Liver (tissue), 9 donors: ENCODE data around the gene B4GALT5. TPM values are rescaled to one million over a fixed set of nuclear protein-coding genes. Genes with fewer than 3 reads are reported as not detected.

Experiments
- DNase-seq: peaks from one replicate; pipeline ENCODE4 v3.0.0-alpha.2; 2017; ENCODE audit warnings: low spot score
- H3K27ac ChIP-seq, 2 donors: one replicate each; pipeline ENCODE4 v1.7.0; 2013; ENCODE audit warnings: inconsistent platforms in 2 of 2, low read length in 2 of 2, control low read depth in 1 of 2, low read depth in 1 of 2, mild to moderate bottlenecking in 1 of 2
- H3K27me3 ChIP-seq, 4 donors: one replicate each; pipeline versions ENCODE4 v1.6.1 to v1.7.0; 2013; ENCODE audit warnings: low read length in 3 of 4, inconsistent platforms in 1 of 4, mild to moderate bottlenecking in 1 of 4, moderate library complexity in 1 of 4; ENCODE audit not compliant: control insufficient read depth in 4 of 4, insufficient read depth in 4 of 4
- H3K36me3 ChIP-seq, 4 donors: one replicate each; pipeline versions ENCODE4 v1.6.1 to v1.7.0; 2013; ENCODE audit warnings: low read length in 3 of 4, mild to moderate bottlenecking in 3 of 4, low read depth in 1 of 4, moderate library complexity in 1 of 4; ENCODE audit not compliant: control insufficient read depth in 4 of 4, insufficient read depth in 3 of 4
- H3K4me1 ChIP-seq, 4 donors: one replicate each; pipeline versions ENCODE4 v1.6.1 to v1.7.0; 2013; ENCODE audit warnings: low read length in 3 of 4, mild to moderate bottlenecking in 3 of 4, moderate library complexity in 1 of 4; ENCODE audit not compliant: control insufficient read depth in 4 of 4, insufficient read depth in 4 of 4
- H3K4me3 ChIP-seq, 3 donors: one replicate each; pipeline versions ENCODE4 v1.6.1 to v1.7.0; 2013; ENCODE audit warnings: low read length in 3 of 3, control low read depth in 1 of 3, low read depth in 1 of 3, mild to moderate bottlenecking in 1 of 3
- H3K9ac ChIP-seq, 2 donors: one replicate each; pipeline ENCODE4 v1.7.0; 2013; ENCODE audit warnings: low read length in 2 of 2, mild to moderate bottlenecking in 2 of 2, moderate library complexity in 2 of 2, control low read depth in 1 of 2, low read depth in 1 of 2
- H3K9me3 ChIP-seq, 4 donors: one replicate each; pipeline versions ENCODE4 v1.6.1 to v1.7.0; 2013; ENCODE audit warnings: low read length in 3 of 4; ENCODE audit not compliant: control insufficient read depth in 4 of 4
- CTCF ChIP-seq: fragments of 150-350 bp; IDR thresholded peaks from 2 replicates; pipeline ENCODE4 v1.5.1; 2017; ENCODE audit warnings: improper control_type of control experiment, low read depth, low read length; ENCODE audit not compliant: missing input control
- EGR1 ChIP-seq, 2 donors: IDR thresholded peaks; 2 replicates each; pipeline ENCODE4 v1.6.1; 2016 to 2018; ENCODE audit warnings: antibody characterized with exemption in 2 of 2, low read depth in 2 of 2
- FOXA1 ChIP-seq: IDR thresholded peaks from 2 replicates; pipeline ENCODE4 v1.6.1; 2016; ENCODE audit warnings: antibody characterized with exemption
- FOXA2 ChIP-seq: IDR thresholded peaks from 2 replicates; pipeline ENCODE4 v1.6.1; 2016; ENCODE audit warnings: antibody characterized with exemption
- GABPA ChIP-seq, 2 donors: IDR thresholded peaks in 1 of 2; conservative IDR thresholded peaks in 1 of 2; 2 replicates each; pipeline ENCODE4 v1.6.1; 2016; ENCODE audit warnings: antibody characterized with exemption in 2 of 2, mild to moderate bottlenecking in 1 of 2, moderate library complexity in 1 of 2
- HNF4A ChIP-seq, 2 donors: conservative IDR thresholded peaks; 2 replicates each; pipeline ENCODE4 v1.6.1; 2016; ENCODE audit warnings: antibody characterized with exemption in 2 of 2, mild to moderate bottlenecking in 2 of 2
- HNF4G ChIP-seq: IDR thresholded peaks from 2 replicates; pipeline ENCODE4 v1.6.1; 2016; ENCODE audit warnings: antibody characterized with exemption
- JUND ChIP-seq, 2 donors: IDR thresholded peaks; 2 replicates each; pipeline ENCODE4 v1.6.1; 2016; ENCODE audit warnings: antibody characterized with exemption in 2 of 2
- NR2F2 ChIP-seq: IDR thresholded peaks from 2 replicates; pipeline ENCODE4 v1.6.1; 2016; ENCODE audit warnings: antibody characterized with exemption
- RAD21 ChIP-seq, 2 donors: IDR thresholded peaks; 2 replicates each; pipeline ENCODE4 v1.6.1; 2016; ENCODE audit warnings: antibody characterized with exemption in 2 of 2, mild to moderate bottlenecking in 2 of 2
- REST ChIP-seq: IDR thresholded peaks from 2 replicates; pipeline ENCODE4 v1.6.1; 2016; ENCODE audit warnings: antibody characterized with exemption, mild to moderate bottlenecking
- RXRA ChIP-seq, 2 donors: IDR thresholded peaks; 2 replicates each; pipeline ENCODE4 v1.6.1; 2017 to 2018; ENCODE audit warnings: antibody characterized with exemption in 2 of 2, mild to moderate bottlenecking in 1 of 2
- SP1 ChIP-seq: IDR thresholded peaks from 2 replicates; pipeline ENCODE4 v1.6.1; 2018; ENCODE audit warnings: antibody characterized with exemption, mild to moderate bottlenecking
- TAF1 ChIP-seq: conservative IDR thresholded peaks from 2 replicates; pipeline ENCODE4 v1.6.1; 2016; ENCODE audit warnings: antibody characterized with exemption, mild to moderate bottlenecking
- YY1 ChIP-seq: IDR thresholded peaks from 2 replicates; pipeline ENCODE4 v1.6.1; 2016; ENCODE audit warnings: antibody characterized with exemption, mild to moderate bottlenecking
- WGBS: extraction: QIAGEN DNeasy Blood & Tissue Kit; methylation state at CpG from one replicate; pipeline ENCODE4 v1.1.7; 2013; 5-methylcytosine and 5-hydroxymethylcytosine counted together
- polyA plus RNA-seq, 2 donors: library from polyadenylated mRNA; stranded (reverse) in 1 of 2; unstranded in 1 of 2; fragments of 200-250 nt in 1 of 2; fragments of >200 nt in 1 of 2; fragmentation: Nextera tagmentation in 1 of 2; extraction: Ambion mirVana in 1 of 2; gene quantifications; one replicate each; pipeline versions ENCODE4 v1.2.1 to v1.2.3, GENCODE V29; 2013 to 2015
- total RNA-seq, 2 donors: library from RNA; depleted of rRNA; stranded (reverse); fragments of >200 nt; gene quantifications; one replicate each; pipeline ENCODE4 v1.2.3, GENCODE V29; 2014
- TF ChIP-seq, protein P1 (sequence below): IDR thresholded peaks from 2 replicates; pipeline ENCODE4 v1.6.1; 2016; ENCODE audit warnings: antibody characterized with exemption
- TF ChIP-seq, protein P2 (sequence below): IDR thresholded peaks from 2 replicates; pipeline ENCODE4 v1.6.1; 2016; ENCODE audit warnings: antibody characterized with exemption
- donor health status: healthy.
- donor health status: healthy.
- donor health status: healthy.
- donor health status: healthy.
- donor health status: healthy.

The B4GALT5 gene
- total and polyA plus RNA-seq, 4 donors = 2.0 to 28.2 (median 14.4) TPM

DNA sequence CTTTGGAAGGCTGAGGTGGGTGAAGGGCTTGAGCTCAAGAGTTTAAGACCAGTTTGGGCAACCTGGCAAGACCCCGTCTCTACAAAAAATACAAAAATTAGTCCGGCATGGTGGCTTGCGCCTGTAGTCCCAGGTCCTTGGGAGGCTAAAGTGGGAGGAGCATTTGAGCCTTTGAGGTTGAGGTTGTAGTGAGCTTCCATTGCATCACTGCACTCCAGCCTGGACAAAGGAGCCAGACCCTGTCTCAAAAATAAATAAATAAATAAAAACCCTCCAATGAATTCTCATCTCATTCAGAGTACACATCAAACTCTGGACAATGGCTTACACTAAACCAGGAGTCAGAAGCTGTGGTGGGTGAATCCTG, 31.8 kb downstream of the B4GALT5 start:
- Histone ChIP-seq H3K9me3 (no peaks in the 10 kb centered on the region), H3K36me3 (no peaks in the 10 kb centered on the region), H3K4me1 (peaks cover 27 to 66% (median 58%) of the 10 kb centered on the region in 4 donors), H3K9ac (no peak overlapping the region), H3K4me3 (no peak overlapping the region), H3K27ac (peak overlapping the region in 1 of 2 donors; percentile 50), H3K27me3 (no peaks in the 10 kb centered on the region)
- TF ChIP-seq GABPA (IDR thresholded peaks at IDR 0.05 in 1 of 2, conservative IDR thresholded peaks at IDR 0.05 in 1 of 2) (no peak), CTCF (no peak), HNF4A (conservative IDR thresholded peaks at IDR 0.05) (no peak), NR2F2 (no peak), HNF4G (no peak), RXRA (IDR thresholded peaks at IDR 0.05) (no peak), TAF1 (no peak), REST (no peak), YY1 (no peak), EGR1 (IDR thresholded peaks at IDR 0.05; ENCODE audit: low read depth in 2 of 2) (no peak), FOXA2 (no peak)
- TF ChIP-seq, protein P1, sequence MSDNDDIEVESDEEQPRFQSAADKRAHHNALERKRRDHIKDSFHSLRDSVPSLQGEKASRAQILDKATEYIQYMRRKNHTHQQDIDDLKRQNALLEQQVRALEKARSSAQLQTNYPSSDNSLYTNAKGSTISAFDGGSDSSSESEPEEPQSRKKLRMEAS = no peak
- TF ChIP-seq, protein P2, sequence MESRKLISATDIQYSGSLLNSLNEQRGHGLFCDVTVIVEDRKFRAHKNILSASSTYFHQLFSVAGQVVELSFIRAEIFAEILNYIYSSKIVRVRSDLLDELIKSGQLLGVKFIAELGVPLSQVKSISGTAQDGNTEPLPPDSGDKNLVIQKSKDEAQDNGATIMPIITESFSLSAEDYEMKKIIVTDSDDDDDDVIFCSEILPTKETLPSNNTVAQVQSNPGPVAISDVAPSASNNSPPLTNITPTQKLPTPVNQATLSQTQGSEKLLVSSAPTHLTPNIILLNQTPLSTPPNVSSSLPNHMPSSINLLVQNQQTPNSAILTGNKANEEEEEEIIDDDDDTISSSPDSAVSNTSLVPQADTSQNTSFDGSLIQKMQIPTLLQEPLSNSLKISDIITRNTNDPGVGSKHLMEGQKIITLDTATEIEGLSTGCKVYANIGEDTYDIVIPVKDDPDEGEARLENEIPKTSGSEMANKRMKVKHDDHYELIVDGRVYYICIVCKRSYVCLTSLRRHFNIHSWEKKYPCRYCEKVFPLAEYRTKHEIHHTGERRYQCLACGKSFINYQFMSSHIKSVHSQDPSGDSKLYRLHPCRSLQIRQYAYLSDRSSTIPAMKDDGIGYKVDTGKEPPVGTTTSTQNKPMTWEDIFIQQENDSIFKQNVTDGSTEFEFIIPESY = no peak
- DNase-seq = no peak
- WGBS = 98% methylated on average over 3 of the region's 3 CpGs

DNA sequence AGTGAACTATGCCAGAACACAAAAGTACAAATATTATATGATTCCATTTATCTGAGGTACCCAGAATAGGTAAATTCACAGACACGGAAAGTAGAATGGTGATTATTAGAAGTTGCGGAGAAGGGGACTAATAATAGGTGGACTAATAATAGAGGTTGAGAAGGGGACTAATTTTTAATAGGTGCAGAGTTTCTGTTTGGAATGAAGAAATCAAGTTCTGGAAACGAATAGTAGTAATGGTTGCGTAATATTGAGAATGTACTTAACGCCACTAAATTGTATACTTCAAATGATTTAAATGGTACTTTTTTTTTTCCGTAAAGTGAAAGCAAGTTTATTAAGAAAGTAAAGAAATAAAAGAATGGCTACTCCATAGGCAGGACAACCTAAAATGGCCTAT, 33.2 kb downstream of the B4GALT5 start:
- 39% methylated on average over 6 of the region's 6 CpGs for WGBS

More for the DNA sequence above, 33.2 kb downstream of the B4GALT5 start:
- H3K27ac ChIP-seq = peak overlapping the region in 1 of 2 donors; percentile 93
- TF ChIP-seq TAF1 (no peak), GABPA (IDR thresholded peaks at IDR 0.05 in 1 of 2, conservative IDR thresholded peaks at IDR 0.05 in 1 of 2) (no peak), FOXA1 (no peak), SP1 (no peak), REST (peak; percentile 20), FOXA2 (no peak), NR2F2 (no peak), JUND (IDR thresholded peaks at IDR 0.05) (no peak), EGR1 (IDR thresholded peaks at IDR 0.05; ENCODE audit: low read depth in 2 of 2) (no peak), RAD21 (IDR thresholded peaks at IDR 0.05) (no peak), HNF4A (conservative IDR thresholded peaks at IDR 0.05) (peak in 1 of 2 donors; percentile 38), RXRA (IDR thresholded peaks at IDR 0.05) (peak in 1 of 2 donors; percentile 29)
- TF ChIP-seq, protein P1 = no peak
- TF ChIP-seq, protein P2 = no peak
- H3K36me3 ChIP-seq = no peaks in the 10 kb centered on the region
- H3K9ac ChIP-seq = no peak overlapping the region
- H3K9me3 ChIP-seq = no peaks in the 10 kb centered on the region
- H3K4me3 ChIP-seq = no peak overlapping the region
- H3K27me3 ChIP-seq = no peaks in the 10 kb centered on the region
- no peak for DNase-seq
- H3K4me1 ChIP-seq = peaks cover 25 to 63% (median 57%) of the 10 kb centered on the region in 4 donors
